ENCODE data around the gene TREX2. TPM values are rescaled to one million over a fixed set of nuclear protein-coding genes. Genes with fewer than 3 reads are reported as not detected.

The TREX2 gene
- total RNA-seq, 1 donor from 2014 or later: 0.73 TPM

DNA sequence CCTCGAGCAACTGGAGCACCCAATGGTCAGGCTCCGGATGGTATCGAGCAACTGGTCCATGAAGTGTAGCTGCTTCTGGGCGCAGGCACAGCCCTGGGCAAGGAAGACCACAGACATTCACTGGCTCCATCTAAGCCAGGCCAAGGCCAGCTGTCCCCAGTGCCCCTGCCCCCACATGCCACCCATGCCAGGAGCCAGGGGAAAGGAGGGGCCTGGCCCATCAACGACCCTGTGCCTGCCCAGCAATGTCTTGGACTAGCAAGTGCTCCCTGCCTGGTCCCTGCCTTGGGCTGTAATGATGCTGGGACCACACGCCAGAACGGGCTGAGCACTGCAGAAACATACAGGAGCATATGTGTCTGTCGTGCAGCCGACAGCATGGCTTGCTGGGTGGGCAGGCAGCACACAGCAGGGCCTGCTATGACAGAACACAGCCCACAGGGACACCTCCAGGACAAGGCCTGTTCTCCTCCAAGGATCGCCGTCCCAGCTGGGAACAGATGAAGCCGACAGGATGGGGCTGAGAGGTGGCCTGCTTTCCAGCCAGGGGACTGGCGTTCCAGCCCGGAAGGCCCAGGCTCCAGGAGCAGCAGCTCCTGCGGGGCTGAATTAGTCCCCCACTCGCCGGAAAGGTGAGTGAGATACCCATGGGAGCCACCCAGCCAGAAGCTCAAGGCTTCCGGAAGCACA, 11.4 kb upstream of the TREX2 start:
- no peak for DNase-seq (ENCODE audit: low read depth, low spot score)

DNA sequence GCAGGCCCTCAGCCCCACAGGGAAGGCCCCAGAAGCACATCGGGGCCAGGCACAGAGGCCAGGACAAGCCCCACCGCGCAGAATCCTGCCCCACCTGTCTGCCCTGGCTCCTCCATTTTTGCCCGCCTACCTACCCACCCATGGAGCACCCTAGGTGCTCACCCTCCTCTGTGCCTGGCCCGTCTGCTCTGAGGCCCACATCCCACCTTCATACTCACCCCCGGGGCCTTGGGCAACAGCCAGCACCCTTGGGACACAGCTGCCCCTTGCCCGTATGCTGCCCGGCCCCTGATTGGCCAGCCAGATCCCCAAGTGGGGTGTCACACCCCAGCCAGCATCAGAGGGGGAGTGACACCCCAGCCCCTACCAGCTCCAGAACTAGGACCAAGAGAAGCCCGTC, 10.8 kb upstream of the TREX2 start:
- DNase-seq (ENCODE audit: low read depth, low spot score): no peak

DNA sequence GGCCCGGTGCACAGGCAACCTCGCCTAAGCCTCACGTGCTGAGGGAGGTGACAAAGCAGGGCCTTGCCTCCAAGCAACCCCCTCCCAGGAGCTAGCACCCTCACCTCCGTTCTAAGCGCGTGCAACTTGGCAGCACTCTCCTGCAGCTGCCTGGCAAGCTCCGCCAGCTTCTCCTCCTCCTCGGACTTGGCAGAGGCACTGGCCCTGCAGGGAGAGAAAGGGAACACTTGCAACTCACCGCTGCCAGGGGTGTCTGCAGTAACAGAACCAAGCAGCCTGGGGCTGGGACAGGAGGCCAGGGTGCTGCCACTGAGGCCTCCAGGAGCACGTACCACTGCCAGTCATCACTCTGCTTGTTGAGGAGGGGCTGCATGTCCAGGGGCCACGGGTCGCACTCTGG, 10.3 kb upstream of the TREX2 start:
- no peak for DNase-seq (ENCODE audit: low read depth, low spot score)

DNA sequence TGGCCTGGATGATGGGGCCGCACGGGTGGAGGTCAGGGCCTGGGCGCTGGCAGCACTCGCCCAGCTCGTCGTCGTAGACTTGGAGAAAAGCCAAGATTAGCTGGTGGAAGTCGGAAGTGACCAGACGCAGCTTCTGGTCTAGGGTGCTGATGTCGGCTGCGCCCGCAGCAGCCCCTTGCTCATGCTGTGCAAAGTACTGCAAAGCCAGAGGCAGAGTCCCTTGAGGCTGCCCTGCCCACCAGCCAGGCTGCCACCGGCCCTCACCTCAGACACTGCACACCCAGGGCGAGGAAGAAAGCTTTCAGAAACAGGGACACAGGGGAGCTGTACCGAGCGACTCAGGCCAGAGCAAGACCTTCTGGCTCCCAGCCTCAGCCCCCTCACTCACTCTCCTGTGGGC, 9.7 kb upstream of the TREX2 start:
- no peak for DNase-seq (ENCODE audit: low read depth, low spot score)

DNA sequence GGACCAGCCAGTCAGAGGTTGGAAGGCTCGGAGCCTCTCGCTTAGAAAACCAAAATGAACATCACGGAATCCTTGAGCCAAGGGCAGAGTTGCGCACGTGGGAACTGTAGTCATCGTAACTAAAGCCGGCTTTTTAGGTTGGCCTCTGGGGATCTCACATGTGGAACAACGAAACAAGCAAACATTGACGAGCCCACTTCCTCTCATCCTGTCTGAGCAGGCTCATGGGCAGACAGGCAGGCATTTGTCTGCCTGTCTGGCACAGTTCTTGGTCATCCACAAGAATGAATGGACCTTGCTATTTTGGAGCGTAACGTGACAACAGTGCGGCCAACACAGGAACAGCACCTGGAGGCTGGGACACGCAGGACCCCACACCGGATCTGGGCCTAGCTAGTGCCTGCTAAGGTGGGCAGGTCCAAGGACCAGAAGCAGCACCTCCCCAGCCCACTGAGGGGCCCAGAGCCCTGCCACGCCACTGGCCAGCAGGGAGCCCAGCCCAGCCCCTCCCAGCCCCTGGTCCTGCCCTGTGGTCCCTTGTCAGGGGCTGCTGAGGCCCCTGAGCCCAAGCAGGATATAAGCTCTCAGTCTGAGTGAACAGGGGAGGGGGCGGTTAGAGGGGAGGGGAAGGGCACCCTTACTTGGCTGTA, 9.2 kb upstream of the TREX2 start:
- DNase-seq (ENCODE audit: low read depth, low spot score): no peak

DNA sequence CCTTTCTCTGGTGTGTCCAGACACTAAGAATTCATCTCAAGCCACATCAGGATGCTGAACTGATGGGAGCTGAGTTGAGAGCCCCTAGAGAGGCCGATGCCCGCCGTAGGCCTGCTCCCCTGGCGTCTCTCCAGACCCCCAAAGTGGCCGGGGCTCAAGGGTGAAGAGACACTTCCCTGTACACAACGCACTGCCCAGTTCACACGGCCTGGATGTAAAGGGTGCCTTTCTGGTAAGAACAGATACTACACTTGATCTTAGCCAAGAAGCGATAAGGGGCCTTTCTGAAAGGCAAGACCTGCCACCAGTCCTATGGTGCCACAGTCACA, 5.1 kb upstream of the TREX2 start:
- no peak for DNase-seq (ENCODE audit: low read depth, low spot score)

DNA sequence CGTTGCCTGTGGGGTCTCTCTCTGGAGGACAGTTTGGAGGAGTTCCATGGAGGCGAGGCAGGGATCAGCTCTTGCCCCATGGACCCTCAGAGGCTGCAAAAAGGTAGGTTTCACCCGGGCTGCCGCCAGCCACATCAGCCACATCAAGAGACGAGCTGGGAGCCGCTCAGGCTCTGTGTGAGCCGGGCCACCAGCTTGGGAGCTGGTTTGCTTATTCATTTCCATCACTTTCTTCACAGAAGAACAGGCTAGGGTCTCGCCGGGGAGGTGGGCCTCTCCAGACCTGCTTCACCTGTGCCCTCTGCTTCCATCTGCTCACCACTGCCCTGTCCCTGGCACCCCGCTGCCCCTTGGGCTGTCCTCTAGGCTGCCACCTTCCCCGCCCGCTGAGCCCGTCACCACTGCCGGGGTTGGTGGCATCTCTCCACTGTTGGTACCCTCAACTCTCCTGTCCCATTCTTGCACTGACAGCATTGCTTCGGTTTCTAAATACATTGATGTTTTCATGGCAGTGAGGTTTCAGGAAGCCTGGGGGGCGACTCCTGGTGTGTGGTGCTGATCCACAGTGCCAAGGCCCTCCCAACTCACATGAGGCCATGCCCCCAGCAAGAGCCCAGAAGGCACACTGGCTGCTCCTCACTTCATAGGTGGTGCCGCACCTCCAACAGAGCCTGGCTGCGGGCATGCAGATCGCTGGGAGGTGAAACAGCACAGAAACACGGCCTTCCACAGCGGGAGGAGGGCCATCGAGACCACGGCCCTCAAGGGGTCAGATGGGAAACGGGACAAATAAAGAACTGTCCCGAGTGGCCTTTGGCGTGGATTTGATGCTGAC, 4.5 kb upstream of the TREX2 start:
- DNase-seq (ENCODE audit: low read depth, low spot score): no peak

DNA sequence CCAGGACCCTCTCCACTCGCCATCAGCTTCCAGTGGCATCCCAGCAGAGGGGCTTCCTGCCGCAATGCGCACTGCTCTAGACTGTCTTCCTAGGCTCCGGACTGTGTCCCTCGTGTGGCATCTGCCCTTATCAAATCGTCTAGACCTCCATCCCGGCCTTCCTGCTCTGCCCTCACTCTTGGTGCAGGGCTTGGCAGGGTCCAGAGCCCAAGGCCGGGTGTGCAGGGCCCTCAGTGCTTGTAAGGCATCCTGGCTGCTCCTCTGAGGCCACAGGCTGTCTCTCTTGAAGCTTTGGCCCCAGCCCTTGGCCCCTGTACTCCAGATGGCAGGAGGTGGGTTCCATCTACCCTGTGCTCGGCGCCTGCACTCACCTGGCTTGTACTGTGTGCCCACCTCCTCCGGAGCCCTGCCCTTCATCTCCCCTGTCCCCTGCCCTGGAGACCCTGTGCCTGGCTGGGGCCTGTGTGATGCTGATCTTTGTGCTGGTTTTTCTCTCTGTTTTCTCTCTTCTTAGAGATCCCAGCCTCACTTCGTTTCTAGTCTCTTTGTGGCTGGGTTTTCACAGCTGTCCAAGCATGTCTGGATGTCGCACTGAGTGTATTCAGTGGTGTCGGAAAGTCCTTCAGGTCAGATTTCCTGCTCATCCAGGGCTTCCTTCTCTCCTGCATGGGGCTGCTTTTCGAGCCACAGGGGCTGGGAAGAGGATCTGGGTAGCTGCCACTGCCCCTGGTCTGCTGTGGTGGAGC, 3.7 kb upstream of the TREX2 start:
- DNase-seq (ENCODE audit: low read depth, low spot score): no peak

DNA sequence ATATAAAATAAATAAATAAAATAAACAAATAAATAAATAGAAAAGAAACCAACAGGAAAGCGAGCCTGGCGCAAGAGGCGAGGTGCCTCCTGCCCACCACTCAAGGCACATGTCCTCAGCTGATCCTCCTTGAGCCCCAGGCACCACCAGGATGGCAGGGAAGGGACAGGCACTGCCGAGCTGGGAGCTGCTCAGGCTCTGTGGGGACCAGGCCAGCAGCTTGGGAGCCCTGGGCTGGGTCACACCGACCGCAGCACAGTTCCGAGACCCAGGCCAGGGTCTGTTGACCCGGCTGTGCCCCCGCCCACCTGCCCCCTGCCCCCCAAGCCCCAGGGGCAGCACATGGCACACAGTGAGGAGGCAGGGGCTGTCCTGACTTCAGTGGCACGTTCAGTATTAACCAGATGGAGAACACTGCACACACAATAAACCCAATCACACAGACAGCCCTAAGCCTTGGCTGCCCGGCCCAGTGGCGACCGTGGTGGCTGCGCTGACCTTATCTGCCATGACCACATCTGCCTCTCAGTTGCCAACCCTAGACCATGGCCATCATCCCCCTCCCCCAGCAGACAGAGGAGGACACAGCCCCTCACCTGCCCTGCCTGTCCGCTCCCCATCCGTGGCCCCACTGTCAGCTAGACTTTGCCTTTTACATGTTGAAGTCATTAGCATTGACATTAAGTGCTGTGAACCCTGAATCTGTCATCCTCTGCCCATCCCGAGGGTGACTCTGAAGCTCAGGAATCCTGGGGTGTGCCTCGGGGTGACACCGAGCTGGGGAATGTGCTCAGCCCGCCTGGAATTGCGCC, 2.9 kb upstream of the TREX2 start:
- no peak for DNase-seq (ENCODE audit: low read depth, low spot score)

DNA sequence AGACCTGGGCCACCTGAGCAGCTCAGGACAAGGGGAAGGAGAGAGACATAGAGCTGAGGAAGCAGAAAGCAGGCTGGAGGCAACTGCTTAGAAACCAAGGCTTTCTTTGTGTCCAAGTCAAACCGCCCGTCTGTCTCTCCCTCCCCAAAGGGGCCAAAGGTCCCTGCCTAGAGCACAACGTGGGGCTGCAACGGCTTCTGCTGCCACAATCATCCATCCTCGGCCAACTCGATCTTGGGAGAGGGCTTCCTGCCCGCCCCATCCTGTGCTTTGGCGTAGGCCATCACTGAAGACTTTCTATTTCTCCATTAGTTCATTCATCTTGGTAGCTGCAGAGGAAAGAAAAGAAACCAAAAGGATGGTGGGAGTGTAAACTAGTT, 1.7 kb upstream of the TREX2 start:
- DNase-seq (ENCODE audit: low read depth, low spot score): no peak

DNA sequence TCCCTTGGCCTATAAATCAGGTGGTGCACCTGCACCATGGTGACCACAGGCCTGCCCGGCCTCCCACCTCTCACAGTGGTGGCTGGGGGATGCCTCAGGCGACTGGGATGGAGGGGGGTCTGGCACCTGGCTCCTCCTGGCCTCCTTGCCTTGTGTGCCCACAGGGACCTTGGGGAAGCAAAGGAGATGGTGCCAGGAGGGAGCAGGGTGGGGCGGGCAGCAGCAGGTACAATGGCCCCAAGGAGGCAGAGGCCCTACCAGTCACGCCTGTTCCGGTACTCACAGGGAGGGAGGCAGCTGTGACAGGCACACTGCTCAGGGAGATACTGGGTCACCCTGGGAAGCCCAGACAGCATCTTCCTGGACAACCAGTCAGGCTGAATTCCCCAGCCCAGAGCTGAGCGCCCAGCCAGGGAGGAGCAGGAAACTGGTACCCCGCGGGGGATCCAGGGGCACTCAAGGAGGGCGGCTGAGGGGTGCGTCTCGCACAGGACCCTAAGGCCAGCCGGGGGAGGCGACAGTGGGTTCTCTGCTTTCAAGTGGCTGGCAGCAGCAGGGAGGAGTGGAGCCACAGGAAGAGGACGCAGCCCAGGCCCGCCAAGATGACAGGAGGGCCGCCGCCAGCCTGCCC, 1.2 kb upstream of the TREX2 start:
- no peak for DNase-seq (ENCODE audit: low read depth, low spot score)

DNA sequence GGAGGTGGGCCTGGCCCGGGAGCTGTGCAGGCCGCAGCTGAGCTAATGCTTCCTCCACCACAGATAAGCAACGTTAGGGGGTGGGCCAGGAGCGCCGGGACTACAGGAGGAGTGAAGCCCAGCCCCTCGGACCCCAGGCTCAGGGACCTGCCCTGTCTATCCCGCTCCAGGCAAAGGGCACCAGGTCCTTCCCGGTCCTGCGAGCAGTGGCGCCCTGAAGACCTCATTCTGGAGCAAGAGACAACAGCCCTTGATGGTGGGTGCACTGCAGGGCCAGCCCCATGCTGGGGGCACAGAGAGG, 730 bp upstream of the TREX2 start:
- no peak for DNase-seq (ENCODE audit: low read depth, low spot score)

DNA sequence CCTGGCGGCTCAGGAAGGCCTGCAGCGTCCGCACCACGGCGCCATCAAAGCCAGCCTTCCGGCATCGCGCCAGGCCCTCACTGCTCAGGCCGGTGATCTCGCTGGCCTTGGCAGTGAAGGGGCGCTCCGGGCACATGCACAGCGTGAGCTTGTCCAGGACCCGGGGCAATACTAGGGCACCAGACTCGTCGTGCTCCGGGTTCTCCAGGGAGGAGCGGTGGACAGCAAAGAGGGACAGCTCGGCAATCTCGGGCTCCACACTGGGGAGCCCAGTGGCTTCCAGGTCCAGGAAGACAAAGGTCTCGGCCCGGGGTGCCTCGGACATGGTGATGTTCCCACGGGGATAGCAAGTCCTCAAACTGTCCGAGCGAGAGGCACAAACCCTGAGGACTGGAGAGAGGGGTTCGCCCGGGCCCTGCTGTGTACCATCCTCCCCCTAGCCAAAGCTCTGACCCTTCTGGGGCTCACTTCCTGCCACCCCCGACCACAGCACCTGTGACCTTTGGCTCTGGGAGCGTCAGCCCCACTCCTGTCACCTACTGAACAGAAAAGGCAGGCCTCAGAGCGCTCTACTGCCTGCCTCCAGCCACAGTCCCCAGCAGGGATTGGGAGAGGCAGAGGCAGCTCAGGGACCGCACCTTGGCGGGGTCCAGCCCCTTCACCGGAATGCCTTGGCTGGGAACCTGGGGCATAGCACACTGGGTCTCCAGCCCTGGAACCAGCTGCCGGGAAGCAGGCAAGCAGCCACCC, 575 bp downstream of the TREX2 start:
- DNase-seq (ENCODE audit: low read depth, low spot score): no peak

DNA sequence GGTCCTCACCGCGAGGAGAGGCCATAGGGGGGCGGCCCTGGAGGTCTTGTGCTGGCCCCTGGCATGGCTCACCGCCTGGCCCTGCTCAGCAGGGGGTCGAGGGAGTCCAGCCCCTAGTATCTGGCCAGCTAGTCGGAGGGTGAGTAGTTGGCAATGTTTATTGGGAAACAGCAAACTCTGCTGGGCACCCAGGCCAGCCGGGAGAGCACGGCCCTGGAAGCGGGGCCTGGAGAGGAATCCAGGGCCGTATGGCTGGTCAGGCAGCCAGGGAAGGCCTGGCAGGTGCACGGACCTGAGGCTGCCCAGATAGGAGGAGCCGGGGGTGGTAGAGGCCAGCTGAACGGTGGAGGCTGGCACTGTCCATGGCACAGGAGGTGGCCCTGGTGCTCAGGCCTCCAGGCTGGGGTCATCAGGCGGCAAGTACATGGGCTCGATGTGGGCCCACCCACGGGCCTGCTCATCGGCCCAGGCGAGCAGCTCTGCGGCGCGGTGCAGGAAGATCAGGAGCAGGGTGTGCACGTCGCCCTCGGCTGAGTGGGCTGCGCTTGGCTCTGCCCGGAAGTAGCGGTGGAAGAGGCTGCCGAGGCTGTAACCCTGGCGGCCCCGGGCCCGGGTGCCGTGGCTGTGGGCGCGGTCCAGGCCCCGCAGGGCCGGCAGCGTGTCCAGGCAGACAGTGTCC, 1.4 kb downstream of the TREX2 start:
- no peak for DNase-seq (ENCODE audit: low read depth, low spot score)

DNA sequence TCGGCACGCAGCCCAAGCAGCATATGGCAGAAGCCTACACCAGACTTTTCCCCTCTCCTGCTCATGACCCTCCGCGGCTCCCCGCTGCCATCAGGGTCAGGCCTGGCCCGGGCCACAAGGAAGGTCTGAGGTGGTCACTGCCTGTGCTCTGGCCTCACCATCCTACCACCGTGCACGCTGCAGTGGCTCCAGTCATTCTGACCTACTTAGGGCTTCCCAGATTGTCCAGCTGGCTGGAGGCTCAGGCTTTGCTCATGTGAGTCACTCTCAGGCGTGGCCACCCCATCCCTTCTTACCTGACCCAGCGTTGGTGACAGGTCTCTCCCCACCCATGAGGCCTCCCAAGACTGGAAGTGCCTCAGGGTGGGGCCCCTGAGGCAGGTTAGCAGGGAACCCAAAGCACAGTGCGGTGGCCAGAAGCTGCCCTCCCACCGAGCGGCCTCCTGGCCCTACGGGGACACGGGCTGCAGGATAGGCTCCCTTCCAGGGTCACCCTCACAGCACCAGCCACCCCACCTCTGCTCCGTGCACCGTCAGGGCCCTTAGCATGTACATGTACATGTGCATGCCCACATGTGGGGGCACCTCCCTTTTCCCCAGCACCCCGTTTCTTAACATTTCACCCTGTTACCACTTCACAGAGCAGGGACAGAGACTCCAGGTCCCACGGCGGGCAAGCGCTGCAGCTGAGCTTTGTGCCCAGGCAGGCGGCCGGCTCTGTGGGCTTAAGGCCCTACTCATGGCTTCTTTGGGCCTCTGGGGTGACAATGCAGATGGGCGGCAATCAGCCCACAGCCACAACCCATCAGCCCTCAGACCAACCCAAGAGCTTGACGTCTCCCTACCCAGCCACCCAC, 2.2 kb downstream of the TREX2 start:
- DNase-seq (ENCODE audit: low read depth, low spot score): no peak

DNA sequence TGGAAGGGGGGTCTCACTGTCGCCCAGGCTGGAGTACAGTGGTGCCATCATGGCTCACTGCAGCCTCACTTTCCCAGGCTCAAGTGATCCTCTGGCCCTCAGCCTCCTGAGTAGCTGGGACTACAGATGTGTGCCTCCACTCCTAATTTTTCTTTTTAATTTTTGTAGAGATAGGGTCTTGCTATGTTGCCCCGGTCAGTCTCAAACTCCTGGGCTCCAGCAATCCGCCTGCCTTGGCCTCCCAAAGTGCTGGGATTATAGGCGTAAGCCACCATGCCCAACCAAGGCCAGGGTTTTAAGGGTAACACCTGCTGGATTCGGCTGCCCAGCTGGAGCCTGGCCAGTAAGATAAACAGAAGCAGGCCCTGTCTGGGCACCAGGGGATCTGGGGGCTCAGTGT, 3.4 kb downstream of the TREX2 start:
- no peak for DNase-seq (ENCODE audit: low read depth, low spot score)

DNA sequence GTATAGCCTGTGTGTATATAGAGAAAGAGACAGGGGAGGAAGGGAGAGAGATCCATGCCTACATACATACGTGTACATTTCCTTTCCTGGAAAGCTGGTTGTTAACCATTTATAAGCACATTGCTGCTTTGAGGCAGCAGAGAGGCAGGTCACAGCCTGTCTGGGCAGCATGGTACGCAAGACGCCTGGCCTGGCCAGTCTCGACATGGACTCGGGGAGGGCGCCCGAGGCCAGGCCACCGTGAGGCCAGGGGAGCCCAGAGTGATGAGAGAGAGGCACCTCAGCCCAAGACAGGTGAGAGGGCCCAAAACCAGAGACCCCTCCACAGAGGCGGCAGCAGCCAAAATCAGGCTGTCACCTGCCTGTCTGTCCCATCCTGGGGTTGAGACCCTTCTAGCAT, 3.9 kb downstream of the TREX2 start:
- DNase-seq (ENCODE audit: low read depth, low spot score): no peak

DNA sequence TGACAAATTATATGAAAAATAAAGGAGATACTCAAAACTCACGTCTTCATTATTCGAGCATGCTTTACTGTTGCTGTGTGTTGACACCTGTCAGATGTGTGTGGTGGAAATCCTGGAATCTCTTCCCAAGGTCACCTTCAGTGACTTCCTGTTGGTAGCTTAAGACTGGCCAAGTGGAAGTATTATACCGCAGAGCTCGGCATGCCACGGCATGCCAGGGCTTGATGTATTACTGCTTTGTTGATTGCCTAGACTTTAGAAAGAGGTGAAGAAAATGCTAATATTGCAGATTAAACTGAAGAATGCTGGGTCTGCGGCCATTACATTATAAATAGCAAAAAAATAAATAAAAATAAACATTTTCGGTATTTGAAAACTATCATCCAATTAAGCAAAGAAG, 4.6 kb downstream of the TREX2 start:
- DNase-seq (ENCODE audit: low read depth, low spot score): no peak
